Liver (tissue), 9 donors: ENCODE measurements around the gene FAM168B. TPM values are rescaled to one million over a fixed set of nuclear protein-coding genes. Genes with fewer than 3 reads are reported as not detected.

Experiments used
- DNase-seq: peaks from one replicate; pipeline ENCODE4 v3.0.0-alpha.2; 2017; ENCODE audit warnings: low spot score
- H3K27ac ChIP-seq, 2 donors: one replicate each; pipeline ENCODE4 v1.7.0; 2013; ENCODE audit warnings: inconsistent platforms in 2 of 2, low read length in 2 of 2, control low read depth in 1 of 2, low read depth in 1 of 2, mild to moderate bottlenecking in 1 of 2
- H3K27me3 ChIP-seq, 4 donors: one replicate each; pipeline versions ENCODE4 v1.6.1 to v1.7.0; 2013; ENCODE audit warnings: low read length in 3 of 4, inconsistent platforms in 1 of 4, mild to moderate bottlenecking in 1 of 4, moderate library complexity in 1 of 4; ENCODE audit not compliant: control insufficient read depth in 4 of 4, insufficient read depth in 4 of 4
- H3K36me3 ChIP-seq, 4 donors: one replicate each; pipeline versions ENCODE4 v1.6.1 to v1.7.0; 2013; ENCODE audit warnings: low read length in 3 of 4, mild to moderate bottlenecking in 3 of 4, low read depth in 1 of 4, moderate library complexity in 1 of 4; ENCODE audit not compliant: control insufficient read depth in 4 of 4, insufficient read depth in 3 of 4
- H3K4me1 ChIP-seq, 4 donors: one replicate each; pipeline versions ENCODE4 v1.6.1 to v1.7.0; 2013; ENCODE audit warnings: low read length in 3 of 4, mild to moderate bottlenecking in 3 of 4, moderate library complexity in 1 of 4; ENCODE audit not compliant: control insufficient read depth in 4 of 4, insufficient read depth in 4 of 4
- H3K4me3 ChIP-seq, 3 donors: one replicate each; pipeline versions ENCODE4 v1.6.1 to v1.7.0; 2013; ENCODE audit warnings: low read length in 3 of 3, control low read depth in 1 of 3, low read depth in 1 of 3, mild to moderate bottlenecking in 1 of 3
- H3K9ac ChIP-seq, 2 donors: one replicate each; pipeline ENCODE4 v1.7.0; 2013; ENCODE audit warnings: low read length in 2 of 2, mild to moderate bottlenecking in 2 of 2, moderate library complexity in 2 of 2, control low read depth in 1 of 2, low read depth in 1 of 2
- H3K9me3 ChIP-seq, 4 donors: one replicate each; pipeline versions ENCODE4 v1.6.1 to v1.7.0; 2013; ENCODE audit warnings: low read length in 3 of 4; ENCODE audit not compliant: control insufficient read depth in 4 of 4
- EGR1 ChIP-seq, 2 donors: IDR thresholded peaks; 2 replicates each; pipeline ENCODE4 v1.6.1; 2016 to 2018; ENCODE audit warnings: antibody characterized with exemption in 2 of 2, low read depth in 2 of 2
- FOXA1 ChIP-seq: IDR thresholded peaks from 2 replicates; pipeline ENCODE4 v1.6.1; 2016; ENCODE audit warnings: antibody characterized with exemption
- FOXA2 ChIP-seq: IDR thresholded peaks from 2 replicates; pipeline ENCODE4 v1.6.1; 2016; ENCODE audit warnings: antibody characterized with exemption
- GABPA ChIP-seq, 2 donors: IDR thresholded peaks in 1 of 2; conservative IDR thresholded peaks in 1 of 2; 2 replicates each; pipeline ENCODE4 v1.6.1; 2016; ENCODE audit warnings: antibody characterized with exemption in 2 of 2, mild to moderate bottlenecking in 1 of 2, moderate library complexity in 1 of 2
- HNF4A ChIP-seq, 2 donors: conservative IDR thresholded peaks; 2 replicates each; pipeline ENCODE4 v1.6.1; 2016; ENCODE audit warnings: antibody characterized with exemption in 2 of 2, mild to moderate bottlenecking in 2 of 2
- HNF4G ChIP-seq: IDR thresholded peaks from 2 replicates; pipeline ENCODE4 v1.6.1; 2016; ENCODE audit warnings: antibody characterized with exemption
- NR2F2 ChIP-seq: IDR thresholded peaks from 2 replicates; pipeline ENCODE4 v1.6.1; 2016; ENCODE audit warnings: antibody characterized with exemption
- RAD21 ChIP-seq, 2 donors: IDR thresholded peaks; 2 replicates each; pipeline ENCODE4 v1.6.1; 2016; ENCODE audit warnings: antibody characterized with exemption in 2 of 2, mild to moderate bottlenecking in 2 of 2
- RXRA ChIP-seq, 2 donors: IDR thresholded peaks; 2 replicates each; pipeline ENCODE4 v1.6.1; 2017 to 2018; ENCODE audit warnings: antibody characterized with exemption in 2 of 2, mild to moderate bottlenecking in 1 of 2
- SP1 ChIP-seq: IDR thresholded peaks from 2 replicates; pipeline ENCODE4 v1.6.1; 2018; ENCODE audit warnings: antibody characterized with exemption, mild to moderate bottlenecking
- TAF1 ChIP-seq: conservative IDR thresholded peaks from 2 replicates; pipeline ENCODE4 v1.6.1; 2016; ENCODE audit warnings: antibody characterized with exemption, mild to moderate bottlenecking
- YY1 ChIP-seq: IDR thresholded peaks from 2 replicates; pipeline ENCODE4 v1.6.1; 2016; ENCODE audit warnings: antibody characterized with exemption, mild to moderate bottlenecking
- WGBS: extraction: QIAGEN DNeasy Blood & Tissue Kit; methylation state at CpG from one replicate; pipeline ENCODE4 v1.1.7; 2013; 5-methylcytosine and 5-hydroxymethylcytosine counted together
- polyA plus RNA-seq, 2 donors: library from polyadenylated mRNA; stranded (reverse) in 1 of 2; unstranded in 1 of 2; fragments of 200-250 nt in 1 of 2; fragments of >200 nt in 1 of 2; fragmentation: Nextera tagmentation in 1 of 2; extraction: Ambion mirVana in 1 of 2; gene quantifications; one replicate each; pipeline versions ENCODE4 v1.2.1 to v1.2.3, GENCODE V29; 2013 to 2015
- total RNA-seq, 2 donors: library from RNA; depleted of rRNA; stranded (reverse); fragments of >200 nt; gene quantifications; one replicate each; pipeline ENCODE4 v1.2.3, GENCODE V29; 2014
- TF ChIP-seq, protein P1 (sequence below): IDR thresholded peaks from 2 replicates; pipeline ENCODE4 v1.6.1; 2016; ENCODE audit warnings: antibody characterized with exemption
- TF ChIP-seq, protein P2 (sequence below): fragments of 150-350 bp; IDR thresholded peaks from 2 replicates; pipeline ENCODE4 v1.5.1; 2017; ENCODE audit warnings: improper control_type of control experiment, low read depth, low read length; ENCODE audit not compliant: missing input control
- TF ChIP-seq, protein P3 (sequence below): IDR thresholded peaks from 2 replicates; pipeline ENCODE4 v1.6.1; 2016; ENCODE audit warnings: antibody characterized with exemption, mild to moderate bottlenecking
- TF ChIP-seq, protein P4 (sequence below): IDR thresholded peaks from 2 replicates; pipeline ENCODE4 v1.6.1; 2016; ENCODE audit warnings: antibody characterized with exemption
- donor health status: healthy.
- donor health status: healthy.
- donor health status: healthy.
- donor health status: healthy.
- donor health status: healthy.

FAM168B gene
- total and polyA plus RNA-seq, 4 donors: 13.9 to 62.3 (median 30.8) TPM

DNA sequence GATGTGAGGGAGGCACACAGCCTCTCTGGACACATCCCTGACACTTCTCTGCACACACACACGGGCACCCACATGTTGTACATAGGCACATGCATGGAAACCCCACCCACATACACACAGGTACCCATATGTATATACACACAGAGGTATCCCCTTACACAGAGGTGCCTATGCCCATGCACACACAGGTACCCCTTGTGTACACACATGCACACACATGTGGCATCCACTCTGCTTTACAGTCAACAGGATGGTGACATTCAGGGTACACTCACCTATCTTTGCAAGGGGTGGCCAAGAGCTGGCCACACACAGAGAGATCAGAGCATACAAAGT is 59.5 kb downstream of the FAM168B start:
- peaks cover 0 to 15% (median under 1%) of the 10 kb centered on the region in 4 donors for H3K27me3 ChIP-seq
- no peaks in the 10 kb centered on the region for H3K9me3 ChIP-seq
- H3K4me1 ChIP-seq: peaks cover 3 to 5% (median 5%) of the 10 kb centered on the region in 4 donors
- H3K4me3 ChIP-seq: no peak overlapping the region
- no peak overlapping the region for H3K27ac ChIP-seq
- WGBS: 57% methylated on average over 1 of the region's 1 CpG
- TF ChIP-seq FOXA2 (no peak), GABPA (IDR thresholded peaks at IDR 0.05 in 1 of 2, conservative IDR thresholded peaks at IDR 0.05 in 1 of 2) (no peak), RAD21 (IDR thresholded peaks at IDR 0.05) (no peak)
- TF ChIP-seq, protein P1, sequence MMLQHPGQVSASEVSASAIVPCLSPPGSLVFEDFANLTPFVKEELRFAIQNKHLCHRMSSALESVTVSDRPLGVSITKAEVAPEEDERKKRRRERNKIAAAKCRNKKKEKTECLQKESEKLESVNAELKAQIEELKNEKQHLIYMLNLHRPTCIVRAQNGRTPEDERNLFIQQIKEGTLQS: no peak
- DNase-seq: no peak
- H3K36me3 ChIP-seq: no peaks in the 10 kb centered on the region
- no peak overlapping the region for H3K9ac ChIP-seq

DNA sequence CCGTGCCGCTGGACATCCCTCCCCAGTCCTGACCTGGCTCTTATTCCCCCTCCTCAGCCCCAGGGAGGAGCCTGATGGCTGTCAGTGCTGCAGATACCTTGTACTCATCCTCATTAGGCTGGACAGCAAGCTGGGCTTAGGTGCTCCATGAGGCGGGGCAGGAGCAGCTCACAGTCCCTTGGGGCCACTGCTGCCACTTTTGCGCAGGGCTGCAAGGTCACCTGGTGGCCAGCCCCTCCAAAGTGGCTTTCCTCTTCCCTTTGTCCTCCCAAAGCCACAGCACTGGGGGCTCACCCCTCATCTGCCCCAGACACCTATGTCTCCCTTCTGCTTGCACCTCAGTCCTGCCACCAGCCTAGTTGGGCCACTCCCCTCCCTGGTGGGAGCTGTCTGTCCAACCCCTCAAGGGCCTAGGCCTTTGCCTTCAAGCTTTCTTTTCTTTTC is 60.8 kb downstream of the FAM168B start:
- H3K9me3 ChIP-seq: peaks cover 0 to 4% (median 1%) of the 10 kb centered on the region in 4 donors
- H3K27me3 ChIP-seq: peaks cover 0 to 15% (median 2%) of the 10 kb centered on the region in 4 donors
- no peak overlapping the region for H3K4me3 ChIP-seq
- 86% methylated on average over 4 of the region's 4 CpGs for WGBS
- no peaks in the 10 kb centered on the region for H3K36me3 ChIP-seq
- H3K27ac ChIP-seq: no peak overlapping the region
- no peak for DNase-seq
- H3K9ac ChIP-seq: no peak overlapping the region
- H3K4me1 ChIP-seq: peaks cover 3 to 5% (median 5%) of the 10 kb centered on the region in 4 donors
- TF ChIP-seq HNF4A (conservative IDR thresholded peaks at IDR 0.05): no peak
- TF ChIP-seq, protein P2, sequence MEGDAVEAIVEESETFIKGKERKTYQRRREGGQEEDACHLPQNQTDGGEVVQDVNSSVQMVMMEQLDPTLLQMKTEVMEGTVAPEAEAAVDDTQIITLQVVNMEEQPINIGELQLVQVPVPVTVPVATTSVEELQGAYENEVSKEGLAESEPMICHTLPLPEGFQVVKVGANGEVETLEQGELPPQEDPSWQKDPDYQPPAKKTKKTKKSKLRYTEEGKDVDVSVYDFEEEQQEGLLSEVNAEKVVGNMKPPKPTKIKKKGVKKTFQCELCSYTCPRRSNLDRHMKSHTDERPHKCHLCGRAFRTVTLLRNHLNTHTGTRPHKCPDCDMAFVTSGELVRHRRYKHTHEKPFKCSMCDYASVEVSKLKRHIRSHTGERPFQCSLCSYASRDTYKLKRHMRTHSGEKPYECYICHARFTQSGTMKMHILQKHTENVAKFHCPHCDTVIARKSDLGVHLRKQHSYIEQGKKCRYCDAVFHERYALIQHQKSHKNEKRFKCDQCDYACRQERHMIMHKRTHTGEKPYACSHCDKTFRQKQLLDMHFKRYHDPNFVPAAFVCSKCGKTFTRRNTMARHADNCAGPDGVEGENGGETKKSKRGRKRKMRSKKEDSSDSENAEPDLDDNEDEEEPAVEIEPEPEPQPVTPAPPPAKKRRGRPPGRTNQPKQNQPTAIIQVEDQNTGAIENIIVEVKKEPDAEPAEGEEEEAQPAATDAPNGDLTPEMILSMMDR: no peak
- no peak for TF ChIP-seq EGR1 (IDR thresholded peaks at IDR 0.05; ENCODE audit: low read depth in 2 of 2)
- TF ChIP-seq FOXA1: no peak
- TF ChIP-seq, protein P3, sequence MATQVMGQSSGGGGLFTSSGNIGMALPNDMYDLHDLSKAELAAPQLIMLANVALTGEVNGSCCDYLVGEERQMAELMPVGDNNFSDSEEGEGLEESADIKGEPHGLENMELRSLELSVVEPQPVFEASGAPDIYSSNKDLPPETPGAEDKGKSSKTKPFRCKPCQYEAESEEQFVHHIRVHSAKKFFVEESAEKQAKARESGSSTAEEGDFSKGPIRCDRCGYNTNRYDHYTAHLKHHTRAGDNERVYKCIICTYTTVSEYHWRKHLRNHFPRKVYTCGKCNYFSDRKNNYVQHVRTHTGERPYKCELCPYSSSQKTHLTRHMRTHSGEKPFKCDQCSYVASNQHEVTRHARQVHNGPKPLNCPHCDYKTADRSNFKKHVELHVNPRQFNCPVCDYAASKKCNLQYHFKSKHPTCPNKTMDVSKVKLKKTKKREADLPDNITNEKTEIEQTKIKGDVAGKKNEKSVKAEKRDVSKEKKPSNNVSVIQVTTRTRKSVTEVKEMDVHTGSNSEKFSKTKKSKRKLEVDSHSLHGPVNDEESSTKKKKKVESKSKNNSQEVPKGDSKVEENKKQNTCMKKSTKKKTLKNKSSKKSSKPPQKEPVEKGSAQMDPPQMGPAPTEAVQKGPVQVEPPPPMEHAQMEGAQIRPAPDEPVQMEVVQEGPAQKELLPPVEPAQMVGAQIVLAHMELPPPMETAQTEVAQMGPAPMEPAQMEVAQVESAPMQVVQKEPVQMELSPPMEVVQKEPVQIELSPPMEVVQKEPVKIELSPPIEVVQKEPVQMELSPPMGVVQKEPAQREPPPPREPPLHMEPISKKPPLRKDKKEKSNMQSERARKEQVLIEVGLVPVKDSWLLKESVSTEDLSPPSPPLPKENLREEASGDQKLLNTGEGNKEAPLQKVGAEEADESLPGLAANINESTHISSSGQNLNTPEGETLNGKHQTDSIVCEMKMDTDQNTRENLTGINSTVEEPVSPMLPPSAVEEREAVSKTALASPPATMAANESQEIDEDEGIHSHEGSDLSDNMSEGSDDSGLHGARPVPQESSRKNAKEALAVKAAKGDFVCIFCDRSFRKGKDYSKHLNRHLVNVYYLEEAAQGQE: no peak
- no peak for TF ChIP-seq SP1
- no peak for TF ChIP-seq HNF4G
- TF ChIP-seq FOXA2: no peak
- TF ChIP-seq, protein P1: no peak
- TF ChIP-seq, protein P4, sequence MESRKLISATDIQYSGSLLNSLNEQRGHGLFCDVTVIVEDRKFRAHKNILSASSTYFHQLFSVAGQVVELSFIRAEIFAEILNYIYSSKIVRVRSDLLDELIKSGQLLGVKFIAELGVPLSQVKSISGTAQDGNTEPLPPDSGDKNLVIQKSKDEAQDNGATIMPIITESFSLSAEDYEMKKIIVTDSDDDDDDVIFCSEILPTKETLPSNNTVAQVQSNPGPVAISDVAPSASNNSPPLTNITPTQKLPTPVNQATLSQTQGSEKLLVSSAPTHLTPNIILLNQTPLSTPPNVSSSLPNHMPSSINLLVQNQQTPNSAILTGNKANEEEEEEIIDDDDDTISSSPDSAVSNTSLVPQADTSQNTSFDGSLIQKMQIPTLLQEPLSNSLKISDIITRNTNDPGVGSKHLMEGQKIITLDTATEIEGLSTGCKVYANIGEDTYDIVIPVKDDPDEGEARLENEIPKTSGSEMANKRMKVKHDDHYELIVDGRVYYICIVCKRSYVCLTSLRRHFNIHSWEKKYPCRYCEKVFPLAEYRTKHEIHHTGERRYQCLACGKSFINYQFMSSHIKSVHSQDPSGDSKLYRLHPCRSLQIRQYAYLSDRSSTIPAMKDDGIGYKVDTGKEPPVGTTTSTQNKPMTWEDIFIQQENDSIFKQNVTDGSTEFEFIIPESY: no peak
- no peak for TF ChIP-seq RXRA (IDR thresholded peaks at IDR 0.05)
- TF ChIP-seq GABPA (IDR thresholded peaks at IDR 0.05 in 1 of 2, conservative IDR thresholded peaks at IDR 0.05 in 1 of 2): no peak
- no peak for TF ChIP-seq RAD21 (IDR thresholded peaks at IDR 0.05)
- TF ChIP-seq NR2F2: no peak
- TF ChIP-seq TAF1: no peak
- TF ChIP-seq YY1: no peak
